Gastroesophageal sphincter (tissue), 4 donors: ENCODE data around the gene EPHX1. TPM values are rescaled to one million over a fixed set of nuclear protein-coding genes. Genes with fewer than 3 reads are reported as not detected.

Experiments
- ATAC-seq: fragments of 150-250 bp; one replicate; pipeline ENCODE4 v1.9.1; 2016; ENCODE audit warnings: mild to moderate bottlenecking, moderate library complexity
- H3K27ac ChIP-seq, 4 donors: fragments of 200-600 bp; sonication (generic) in 3 of 4; 1 replicate in 3 of 4; 2 replicates in 1 of 4; pipeline ENCODE4 v1.5.1; 2016 to 2019
- H3K27me3 ChIP-seq: fragments of 200-600 bp; sonication (generic); one replicate; pipeline ENCODE4 v1.5.1; 2019
- H3K36me3 ChIP-seq, 2 donors: fragments of 200-600 bp; sonication (generic); one replicate each; pipeline ENCODE4 v1.5.1; 2019; ENCODE audit warnings: control low read depth in 1 of 2
- H3K4me1 ChIP-seq, 3 donors: fragments of 200-600 bp; sonication (generic); 1 replicate in 2 of 3; 2 replicates in 1 of 3; pipeline ENCODE4 v1.5.1; 2016 to 2019; ENCODE audit warnings: control low read depth in 2 of 3
- H3K4me3 ChIP-seq, 2 donors: fragments of 200-600 bp; sonication (generic); one replicate each; pipeline ENCODE4 v1.5.1; 2019; ENCODE audit warnings: mild to moderate bottlenecking in 1 of 2, moderate library complexity in 1 of 2
- H3K9me3 ChIP-seq, 3 donors: fragments of 200-600 bp; sonication (generic); one replicate each; pipeline ENCODE4 v1.5.1; 2017 to 2019; ENCODE audit warnings: control low read depth in 2 of 3
- EP300 ChIP-seq: sonication (generic); formaldehyde crosslinking; IDR thresholded peaks from one replicate; pipeline ENCODE4 v1.6.1; 2017; ENCODE audit warnings: antibody characterized with exemption, mild to moderate bottlenecking
- POLR2A ChIP-seq, 2 donors: fragments of 450-650 bp; IDR thresholded peaks; one replicate each; pipeline ENCODE4 v1.6.1; 2017; ENCODE audit warnings: antibody characterized with exemption in 2 of 2, mild to moderate bottlenecking in 2 of 2, moderate library complexity in 1 of 2
- POLR2AphosphoS5 ChIP-seq: sonication (generic); formaldehyde crosslinking; IDR thresholded peaks from one replicate; pipeline ENCODE4 v1.6.1; 2017; ENCODE audit warnings: antibody characterized with exemption
- WGBS, 2 donors: methylation state at CpG; one replicate each; pipeline ENCODE4 v1.1.5; 2018; ENCODE audit warnings: low coverage in 1 of 2; 5-methylcytosine and 5-hydroxymethylcytosine counted together
- total RNA-seq, 4 donors: library from RNA; depleted of rRNA; stranded (reverse); fragments of >200 nt; gene quantifications; one replicate each; pipeline ENCODE4 v1.1.0, GENCODE V29; 2016
- TF ChIP-seq, protein P1 (sequence below), 4 experiments: fragments of 200-600 bp in 2 of 4; fragments of 450-650 bp in 2 of 4; sonication (generic) in 1 of 4; IDR thresholded peaks; one replicate each; pipeline ENCODE4 v1.5.1; 2017 to 2019; ENCODE audit warnings: antibody characterized with exemption in 4 of 4, mild to moderate bottlenecking in 2 of 4, moderate library complexity in 2 of 4

Gene EPHX1
- total RNA-seq, 4 donors from 2014 or later: 74.0 to 133 (median 101) TPM

DNA sequence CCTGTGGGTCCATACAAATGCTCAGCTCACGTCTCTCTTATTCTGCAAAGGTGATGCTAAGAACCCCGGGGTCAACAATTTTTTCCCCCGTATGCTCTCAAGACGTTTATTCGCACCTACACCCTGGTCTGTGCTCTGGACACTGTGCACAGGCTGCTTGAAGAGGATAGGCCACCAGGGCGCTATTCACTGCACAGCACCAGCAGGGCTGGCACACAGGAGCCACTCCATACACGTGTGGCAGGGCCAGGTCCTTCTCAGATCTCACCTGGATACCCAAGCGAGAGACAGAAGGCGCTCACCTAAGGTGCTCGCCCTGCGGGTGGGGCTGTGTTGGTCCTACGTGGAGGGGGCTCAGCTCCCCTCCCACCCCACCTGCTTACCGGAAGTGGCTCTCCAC is 55.6 kb downstream of the EPHX1 start:
- Histone ChIP-seq H3K27ac (peak overlapping the region in 1 of 4 donors; percentile 12), H3K4me3 (no peak overlapping the region), H3K27me3 (no peaks in the 10 kb centered on the region), H3K4me1 (peaks cover 0 to 30% (median 0%) of the 10 kb centered on the region in 3 donors), H3K9me3 (no peaks in the 10 kb centered on the region), H3K36me3 (peaks cover 0 to 98% of the 10 kb centered on the region in 2 donors)
- TF ChIP-seq EP300 (no peak), POLR2A (IDR thresholded peaks at IDR 0.05) (no peak), POLR2AphosphoS5 (no peak)
- TF ChIP-seq, protein P1, sequence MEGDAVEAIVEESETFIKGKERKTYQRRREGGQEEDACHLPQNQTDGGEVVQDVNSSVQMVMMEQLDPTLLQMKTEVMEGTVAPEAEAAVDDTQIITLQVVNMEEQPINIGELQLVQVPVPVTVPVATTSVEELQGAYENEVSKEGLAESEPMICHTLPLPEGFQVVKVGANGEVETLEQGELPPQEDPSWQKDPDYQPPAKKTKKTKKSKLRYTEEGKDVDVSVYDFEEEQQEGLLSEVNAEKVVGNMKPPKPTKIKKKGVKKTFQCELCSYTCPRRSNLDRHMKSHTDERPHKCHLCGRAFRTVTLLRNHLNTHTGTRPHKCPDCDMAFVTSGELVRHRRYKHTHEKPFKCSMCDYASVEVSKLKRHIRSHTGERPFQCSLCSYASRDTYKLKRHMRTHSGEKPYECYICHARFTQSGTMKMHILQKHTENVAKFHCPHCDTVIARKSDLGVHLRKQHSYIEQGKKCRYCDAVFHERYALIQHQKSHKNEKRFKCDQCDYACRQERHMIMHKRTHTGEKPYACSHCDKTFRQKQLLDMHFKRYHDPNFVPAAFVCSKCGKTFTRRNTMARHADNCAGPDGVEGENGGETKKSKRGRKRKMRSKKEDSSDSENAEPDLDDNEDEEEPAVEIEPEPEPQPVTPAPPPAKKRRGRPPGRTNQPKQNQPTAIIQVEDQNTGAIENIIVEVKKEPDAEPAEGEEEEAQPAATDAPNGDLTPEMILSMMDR (IDR thresholded peaks at IDR 0.05): no peak
- 85 to 89% methylated on average over 4 to 5 of the region's 13 CpGs for WGBS, 2 donors
- no peak for ATAC-seq

DNA sequence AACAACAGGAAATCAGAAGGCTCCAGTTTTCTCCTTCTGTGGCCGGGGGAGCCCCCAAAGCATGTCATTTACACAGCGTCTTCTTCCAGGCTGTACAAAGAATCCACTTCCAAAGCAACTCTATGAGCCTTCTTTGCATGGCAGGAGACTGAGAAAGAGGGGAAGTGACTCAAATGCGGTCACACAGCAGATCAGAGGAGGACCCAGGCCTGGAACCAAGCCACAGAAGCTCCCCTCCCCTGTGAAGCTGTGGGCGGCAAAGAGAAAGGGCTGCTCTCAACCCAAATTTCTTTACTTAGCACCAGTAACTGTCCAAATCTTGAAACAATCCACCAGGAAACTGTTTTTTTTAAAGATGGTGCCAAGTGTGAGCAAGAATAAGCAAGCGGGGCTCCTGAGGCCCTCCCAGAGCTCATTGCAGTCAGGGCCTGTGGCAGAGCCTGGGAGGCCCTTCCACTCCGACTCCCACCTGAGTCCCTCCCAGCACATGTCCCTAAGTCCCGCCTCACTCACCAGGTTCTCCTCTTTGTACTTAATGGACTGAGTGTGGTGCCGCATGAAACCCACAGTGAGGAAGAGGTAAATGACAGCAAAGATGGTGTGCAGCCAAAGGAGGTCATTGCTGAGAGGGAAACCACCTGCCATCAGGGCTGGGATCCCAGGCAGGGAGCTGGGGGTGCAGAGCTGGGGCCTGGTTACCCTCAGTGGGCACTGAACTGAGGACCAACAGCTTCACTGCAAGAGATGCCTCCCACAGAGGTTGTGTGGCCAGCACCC is 56.3 kb downstream of the EPHX1 start:
- Histone ChIP-seq H3K27ac (peak overlapping the region in 1 of 4 donors; percentile 12), H3K27me3 (no peaks in the 10 kb centered on the region)
- no peak for ATAC-seq

DNA sequence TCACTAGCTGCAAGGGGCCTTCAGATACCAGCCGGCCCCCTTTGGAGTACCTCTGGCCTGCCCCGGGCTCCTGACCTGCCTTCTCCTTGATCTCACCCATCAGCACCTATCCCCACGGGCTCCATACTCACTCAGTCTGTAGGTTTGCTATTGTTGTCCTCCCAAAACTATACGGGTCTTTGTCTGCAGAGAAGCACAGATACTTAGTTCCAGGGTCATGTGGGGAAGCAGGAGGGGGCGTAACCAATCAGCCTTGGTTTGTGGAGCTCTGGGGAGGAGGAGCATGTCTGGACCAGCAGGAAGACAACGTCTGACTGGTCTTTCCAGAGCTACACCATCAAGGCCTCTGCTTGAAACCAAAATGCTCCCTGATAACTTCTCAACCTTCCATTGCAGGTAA is 57.1 kb downstream of the EPHX1 start:
- no peak for ATAC-seq
- Histone ChIP-seq H3K4me1 (peaks cover 0 to 38% (median 0%) of the 10 kb centered on the region in 3 donors), H3K27me3 (no peaks in the 10 kb centered on the region), H3K4me3 (no peak overlapping the region), H3K9me3 (no peaks in the 10 kb centered on the region), H3K36me3 (peaks cover 0 to 98% of the 10 kb centered on the region in 2 donors), H3K27ac (no peak overlapping the region)
- TF ChIP-seq POLR2AphosphoS5 (no peak), EP300 (no peak), POLR2A (IDR thresholded peaks at IDR 0.05) (no peak)
- TF ChIP-seq, protein P1 (IDR thresholded peaks at IDR 0.05): no peak
- WGBS, 2 donors: 69 to 73% methylated on average over 6 of the region's 6 CpGs

More for the DNA sequence above, 56.3 kb downstream of the EPHX1 start:
- H3K4me3 ChIP-seq: no peak overlapping the region
- H3K9me3 ChIP-seq: no peaks in the 10 kb centered on the region
- 70 to 85% methylated on average over 3 to 4 of the region's 8 CpGs for whole genome bisulfite sequencing, 2 donors
- H3K4me1 ChIP-seq: peaks cover 0 to 36% (median 0%) of the 10 kb centered on the region in 3 donors
- H3K36me3 ChIP-seq: peaks cover 0 to 98% of the 10 kb centered on the region in 2 donors
- TF ChIP-seq EP300 (no peak), POLR2A (IDR thresholded peaks at IDR 0.05) (no peak), POLR2AphosphoS5 (no peak)
- TF ChIP-seq, protein P1 (IDR thresholded peaks at IDR 0.05): no peak

DNA sequence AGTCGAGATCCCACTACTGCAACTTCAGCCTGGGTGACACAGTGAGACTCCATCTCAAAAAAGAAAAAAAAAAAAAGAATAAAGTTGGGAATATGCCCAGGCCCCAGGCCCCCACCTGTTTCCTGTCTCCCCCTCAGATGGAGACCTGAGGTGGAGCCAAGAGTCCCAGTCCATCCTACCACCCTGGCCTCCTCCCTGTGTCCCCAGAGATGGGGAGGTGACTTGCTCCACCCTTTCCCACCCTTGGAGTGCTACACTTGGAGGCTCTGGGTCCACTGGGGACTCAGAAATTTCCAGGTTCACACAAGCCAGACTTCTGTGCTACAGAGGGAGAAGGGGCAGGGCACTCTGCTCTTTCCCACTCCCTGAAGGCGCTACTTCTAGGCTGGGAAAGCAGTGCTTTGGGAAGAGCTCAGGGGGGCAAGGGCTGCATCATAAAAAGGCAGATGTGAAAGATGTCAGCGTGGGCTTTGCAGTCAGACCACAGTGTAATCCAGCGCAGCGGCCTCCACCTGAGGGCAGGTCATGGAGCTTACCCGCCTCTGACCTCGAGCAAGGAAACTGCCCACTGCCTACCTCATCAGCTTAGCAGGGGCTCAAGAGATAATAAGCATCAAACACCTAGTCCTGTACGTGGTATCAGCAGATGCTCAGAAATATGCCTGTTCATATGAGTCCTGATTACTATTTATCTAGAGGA is 58.9 kb downstream of the EPHX1 start:
- TF ChIP-seq EP300 (no peak), POLR2AphosphoS5 (no peak), POLR2A (IDR thresholded peaks at IDR 0.05) (no peak)
- TF ChIP-seq, protein P1 (IDR thresholded peaks at IDR 0.05): no peak
- H3K4me1 ChIP-seq: peaks cover 0 to 28% (median 0%) of the 10 kb centered on the region in 3 donors
- H3K36me3 ChIP-seq: peaks cover 0 to 97% of the 10 kb centered on the region in 2 donors
- no peaks in the 10 kb centered on the region for H3K27me3 ChIP-seq
- WGBS, 2 donors: 88 to 95% methylated on average over 5 to 6 of the region's 8 CpGs
- no peak overlapping the region for H3K27ac ChIP-seq
- no peak for ATAC-seq
- no peaks in the 10 kb centered on the region for H3K9me3 ChIP-seq
- H3K4me3 ChIP-seq: no peak overlapping the region
